Mucosa of descending colon (tissue), 3 donors: ENCODE data around the gene PCDH9. TPM values are rescaled to one million over a fixed set of nuclear protein-coding genes. Genes with fewer than 3 reads are reported as not detected.

Experiments used
- ATAC-seq: fragments of 200-7000 bp; cut with Tn5 transposase; one replicate; pipeline ENCODE4 v1.9.1; 2020; ENCODE audit warnings: mild to moderate bottlenecking, moderate library complexity
- DNase-seq, 3 donors: peaks; one replicate each; pipeline ENCODE4 v3.0.0-alpha.2; 2020
- H3K36me3 ChIP-seq: fragments of 200-600 bp; one replicate; pipeline ENCODE4 v1.8.0; 2021; ENCODE audit warnings: low read depth, mild to moderate bottlenecking
- H3K4me1 ChIP-seq: fragments of 200-600 bp; one replicate; pipeline ENCODE4 v1.8.0; 2021; ENCODE audit warnings: low read depth, mild to moderate bottlenecking
- H3K4me3 ChIP-seq: fragments of 200-600 bp; one replicate; pipeline ENCODE4 v1.8.0; 2021; ENCODE audit warnings: mild to moderate bottlenecking
- H3K9me3 ChIP-seq: fragments of 200-600 bp; one replicate; pipeline ENCODE4 v1.8.0; 2021; ENCODE audit warnings: mild to moderate bottlenecking
- intact Hi-C, 2 donors: fragments of 100-400 bp; cut with DNase I in 1 of 2; cut with micrococcal nuclease in 1 of 2; formaldehyde crosslinking; loops; one replicate each; pipeline versions ENCODE4 v1.11.0 to v1.11.1; 2022; cut with DNase I, micrococcal nuclease
- total RNA-seq, 3 donors: library from RNA; stranded (reverse); fragmentation: NEBNext Ultra II Directional in 2 of 3; extraction: Animal tissue kit (Norgen Biotek cat#: 25700) in 2 of 3; gene quantifications; one replicate each; pipeline versions ENCODE4 v1.2.1 to v1.2.4, GENCODE V29; 2021 to 2023
- TF ChIP-seq, protein P1 (sequence below): fragments of 200-600 bp; IDR thresholded peaks from one replicate; pipeline ENCODE4 v1.8.0; 2022; ENCODE audit warnings: antibody characterized with exemption, mild to moderate bottlenecking
- donor health status: DM: no; HTN: no; CAD: no; lungs with moderate emphysema.
- donor health status: DM: no; HTN: no; CAD: no.
- donor health status: DM: no; HTN: yes; CAD: no.

Gene PCDH9
- total RNA-seq, 3 donors from 2014 or later: 0.58 to 5.0 (median 0.80) TPM

DNA sequence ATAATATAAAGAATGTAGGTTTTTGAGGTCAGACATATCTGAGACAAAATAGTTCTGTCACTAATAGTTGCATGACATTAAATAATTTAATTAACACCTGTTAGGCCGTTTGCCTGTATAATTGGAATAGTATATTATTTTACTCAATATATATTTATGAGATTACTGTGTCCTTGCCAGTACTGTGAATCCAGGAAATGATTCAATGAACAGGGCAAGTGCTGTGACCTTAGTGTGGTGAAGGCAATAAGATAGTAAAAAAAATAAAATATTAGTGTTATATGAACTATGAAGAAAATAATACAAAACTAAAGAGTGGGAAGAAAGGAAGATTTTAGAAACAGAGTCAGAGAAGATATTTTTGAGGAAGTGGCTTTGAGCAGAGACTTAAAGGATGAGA is 403.7 kb downstream of the PCDH9 start:
- no peaks in the 10 kb centered on the region for H3K4me1 ChIP-seq
- H3K36me3 ChIP-seq: no peaks in the 10 kb centered on the region
- no peak for DNase-seq
- no peak overlapping the region for H3K4me3 ChIP-seq
- intact Hi-C loops: no loop called here
- TF ChIP-seq, protein P1, sequence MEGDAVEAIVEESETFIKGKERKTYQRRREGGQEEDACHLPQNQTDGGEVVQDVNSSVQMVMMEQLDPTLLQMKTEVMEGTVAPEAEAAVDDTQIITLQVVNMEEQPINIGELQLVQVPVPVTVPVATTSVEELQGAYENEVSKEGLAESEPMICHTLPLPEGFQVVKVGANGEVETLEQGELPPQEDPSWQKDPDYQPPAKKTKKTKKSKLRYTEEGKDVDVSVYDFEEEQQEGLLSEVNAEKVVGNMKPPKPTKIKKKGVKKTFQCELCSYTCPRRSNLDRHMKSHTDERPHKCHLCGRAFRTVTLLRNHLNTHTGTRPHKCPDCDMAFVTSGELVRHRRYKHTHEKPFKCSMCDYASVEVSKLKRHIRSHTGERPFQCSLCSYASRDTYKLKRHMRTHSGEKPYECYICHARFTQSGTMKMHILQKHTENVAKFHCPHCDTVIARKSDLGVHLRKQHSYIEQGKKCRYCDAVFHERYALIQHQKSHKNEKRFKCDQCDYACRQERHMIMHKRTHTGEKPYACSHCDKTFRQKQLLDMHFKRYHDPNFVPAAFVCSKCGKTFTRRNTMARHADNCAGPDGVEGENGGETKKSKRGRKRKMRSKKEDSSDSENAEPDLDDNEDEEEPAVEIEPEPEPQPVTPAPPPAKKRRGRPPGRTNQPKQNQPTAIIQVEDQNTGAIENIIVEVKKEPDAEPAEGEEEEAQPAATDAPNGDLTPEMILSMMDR: no peak
- ATAC-seq: no peak
- no peaks in the 10 kb centered on the region for H3K9me3 ChIP-seq

DNA sequence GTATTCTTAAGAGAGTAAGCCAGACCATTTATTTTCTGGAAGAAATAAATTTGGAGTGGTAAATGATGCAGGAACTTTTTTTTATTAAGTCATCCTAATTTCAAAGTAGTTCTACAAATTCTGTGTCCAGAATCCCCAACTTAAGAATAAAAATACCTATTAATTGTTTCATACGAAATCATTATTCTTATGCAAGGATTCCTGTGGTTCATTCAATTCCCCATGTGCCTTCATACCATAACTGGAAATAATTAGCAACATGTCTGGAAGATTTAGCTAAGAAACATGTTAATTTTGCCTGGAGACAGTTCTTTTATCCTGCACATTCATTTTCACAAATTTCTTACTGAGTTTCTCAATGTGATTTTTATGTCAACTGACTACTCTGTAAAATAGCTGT is 408.6 kb downstream of the PCDH9 start:
- Histone ChIP-seq H3K36me3 (no peaks in the 10 kb centered on the region), H3K9me3 (no peaks in the 10 kb centered on the region), H3K4me1 (no peaks in the 10 kb centered on the region), H3K4me3 (no peak overlapping the region)
- ATAC-seq (no peak), DNase-seq (no peak)
- intact Hi-C loops: no loop called here
- TF ChIP-seq, protein P1: no peak

DNA sequence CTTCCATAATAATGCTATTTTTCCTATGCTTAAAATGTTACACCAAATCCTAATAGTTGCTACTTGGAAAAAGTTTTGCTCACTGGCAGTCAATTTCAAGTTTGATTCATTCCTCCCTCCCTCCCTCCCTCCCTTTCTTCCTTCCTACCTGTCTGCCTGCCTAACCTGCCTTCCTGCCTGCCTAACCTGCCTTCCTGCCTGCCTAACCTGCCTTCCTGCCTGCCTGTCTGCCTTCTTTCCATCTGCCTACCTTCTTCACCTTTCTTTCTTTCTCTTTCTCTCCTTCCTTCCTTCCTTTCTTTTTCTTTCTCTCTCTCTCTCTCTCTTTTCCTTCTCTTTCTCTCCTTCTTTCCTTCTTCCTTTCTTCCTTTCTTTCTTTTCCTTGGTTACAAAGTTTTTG is 418.7 kb downstream of the PCDH9 start:
- H3K36me3 ChIP-seq: no peaks in the 10 kb centered on the region
- no peaks in the 10 kb centered on the region for H3K9me3 ChIP-seq
- no peak overlapping the region for H3K4me3 ChIP-seq
- intact Hi-C loops: no loop called here
- no peak for DNase-seq
- TF ChIP-seq, protein P1: no peak
- H3K4me1 ChIP-seq: no peaks in the 10 kb centered on the region
- no peak for ATAC-seq

DNA sequence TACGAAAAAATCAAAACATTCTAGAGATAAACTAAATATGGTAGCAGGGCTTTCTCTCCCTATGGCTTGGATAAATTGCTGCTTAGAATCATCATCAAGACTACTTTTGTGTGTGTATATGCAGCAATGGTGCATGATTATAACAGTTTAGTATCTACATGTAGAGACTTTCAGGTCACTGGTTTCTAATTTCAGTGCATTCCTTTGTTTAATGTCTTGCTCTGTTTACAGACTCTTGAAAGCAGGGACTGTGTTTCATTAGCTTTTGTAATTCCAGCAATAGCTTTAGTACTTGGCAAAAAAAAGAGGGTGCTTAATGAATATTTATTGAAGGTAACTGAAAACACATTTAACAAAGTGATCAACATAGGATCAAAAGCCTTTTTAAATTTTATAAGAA is 420.7 kb downstream of the PCDH9 start:
- TF ChIP-seq, protein P1: no peak
- intact Hi-C loops: no loop called here
- ATAC-seq (no peak), DNase-seq (no peak)
- H3K36me3 ChIP-seq: no peaks in the 10 kb centered on the region
- H3K4me3 ChIP-seq: no peak overlapping the region
- no peaks in the 10 kb centered on the region for H3K9me3 ChIP-seq
- no peaks in the 10 kb centered on the region for H3K4me1 ChIP-seq

DNA sequence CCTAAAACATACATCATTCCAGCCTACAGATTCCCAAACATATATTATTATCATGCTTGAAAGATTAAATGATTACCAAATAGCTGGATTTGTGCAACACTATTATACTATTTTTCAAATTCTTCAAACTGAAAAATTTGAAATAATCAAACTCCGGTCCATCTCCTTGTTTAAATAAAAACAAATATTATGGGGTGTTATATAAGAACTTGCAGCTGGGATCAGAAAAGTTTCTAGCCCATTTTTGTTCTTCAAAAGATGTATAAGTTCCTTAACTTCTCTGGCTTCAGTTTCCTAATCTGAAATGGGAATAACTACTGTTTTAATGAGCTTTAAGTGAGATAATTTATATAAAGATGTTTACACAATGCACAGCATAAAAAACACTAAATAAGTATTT is 422.9 kb downstream of the PCDH9 start:
- DNase-seq: no peak
- no peaks in the 10 kb centered on the region for H3K9me3 ChIP-seq
- no peaks in the 10 kb centered on the region for H3K4me1 ChIP-seq
- no peaks in the 10 kb centered on the region for H3K36me3 ChIP-seq
- intact Hi-C loops: no loop called here
- no peak for ATAC-seq
- H3K4me3 ChIP-seq: no peak overlapping the region
- TF ChIP-seq, protein P1: no peak

DNA sequence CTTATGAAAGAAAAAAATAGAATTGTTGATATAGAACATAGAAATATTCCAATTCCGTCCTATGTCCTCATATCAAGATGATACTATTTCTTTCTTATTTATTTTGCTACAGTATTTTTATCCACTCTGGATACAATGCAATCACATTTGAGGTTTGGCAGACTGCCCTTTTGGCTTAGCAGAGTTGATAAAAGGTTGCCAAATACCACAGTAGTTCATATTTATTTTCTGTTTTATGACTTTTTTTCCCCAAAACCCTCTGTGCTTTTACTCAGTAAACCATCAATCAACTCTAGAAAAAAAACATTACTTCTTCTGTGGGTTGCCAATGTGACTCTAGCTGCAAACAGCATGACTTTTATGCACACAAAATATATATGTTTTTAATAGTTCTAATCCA is 424.5 kb downstream of the PCDH9 start:
- Histone ChIP-seq H3K4me3 (no peak overlapping the region), H3K9me3 (no peaks in the 10 kb centered on the region), H3K4me1 (no peaks in the 10 kb centered on the region), H3K36me3 (no peaks in the 10 kb centered on the region)
- intact Hi-C loops: no loop called here
- TF ChIP-seq, protein P1: no peak
- no peak for DNase-seq
- ATAC-seq: no peak
